GM06990 (cell line): ENCODE results near the gene CNTNAP5.

ENCODE experiments used
- DNase-seq: peaks from one replicate; pipeline ENCODE4 v3.0.0-alpha.2; 2011; ENCODE audit not compliant: insufficient read length; ENCODE audit errors: extremely low read depth
- H3K27me3 ChIP-seq: replicated peaks from 2 replicates; pipeline ENCODE4 v1.6.0; 2011; ENCODE audit warnings: low read length; ENCODE audit not compliant: control insufficient read depth, insufficient read depth
- H3K36me3 ChIP-seq: 2 replicates; pipeline ENCODE4 v1.5.1; 2011; ENCODE audit warnings: low read length; ENCODE audit not compliant: control insufficient read depth, insufficient read depth
- H3K4me3 ChIP-seq: replicated peaks from 2 replicates; pipeline ENCODE4 v1.5.1; 2011; ENCODE audit warnings: low read depth, mild to moderate bottlenecking, control low read depth, low read length
- CTCF ChIP-seq: IDR thresholded peaks from 2 replicates; pipeline ENCODE4 v1.5.1; 2011; ENCODE audit warnings: low read length, control low read depth, mild to moderate bottlenecking, inconsistent platforms; ENCODE audit not compliant: insufficient read depth, poor library complexity, severe bottlenecking

Gene CNTNAP5

GRCh38 chr2:124264551-124265091, 239.5 kb downstream of the CNTNAP5 start:
- TF ChIP-seq CTCF, result no peak
- Histone ChIP-seq H3K36me3 (no peaks in the 10 kb centered on the region), H3K27me3 (no peaks in the 10 kb centered on the region)

GRCh38 chr2:124267794-124268193, 242.7 kb downstream of the CNTNAP5 start:
- no peak for DNase-seq
- Histone ChIP-seq H3K27me3 (no peaks in the 10 kb centered on the region), H3K36me3 (no peaks in the 10 kb centered on the region), H3K4me3 (no peak overlapping the region)
- no peak for TF ChIP-seq CTCF

More at GRCh38 chr2:124264551-124265091, 239.5 kb downstream of the CNTNAP5 start:
- H3K4me3 ChIP-seq, result no peak overlapping the region
- DNase-seq, result no peak

- TF ChIP-seq CTCF, result no peak
- H3K4me3 ChIP-seq, result no peak overlapping the region
- DNase-seq, result no peak
- H3K36me3 ChIP-seq, result no peaks in the 10 kb centered on the region
- H3K27me3 ChIP-seq, result no peaks in the 10 kb centered on the region
Measured at GRCh38 chr2:124269348-124269747, 244.3 kb downstream of the CNTNAP5 start.

GRCh38 chr2:124272261-124272841, 247.3 kb downstream of the CNTNAP5 start:
- no peak for TF ChIP-seq CTCF
- DNase-seq, result no peak
- H3K36me3 ChIP-seq, result no peaks in the 10 kb centered on the region
- no peaks in the 10 kb centered on the region for H3K27me3 ChIP-seq
- no peak overlapping the region for H3K4me3 ChIP-seq

GRCh38 chr2:124281541-124281940, 256.5 kb downstream of the CNTNAP5 start:
- DNase-seq, result no peak

More at GRCh38 chr2:124281541-124281940, 256.5 kb downstream of the CNTNAP5 start:
- Histone ChIP-seq H3K4me3 (no peak overlapping the region), H3K36me3 (no peaks in the 10 kb centered on the region), H3K27me3 (no peaks in the 10 kb centered on the region)
- TF ChIP-seq CTCF, result no peak
